Prostate gland (tissue), 2 donors: ENCODE results near the gene KRTAP12-1. TPM values are rescaled to one million over a fixed set of nuclear protein-coding genes. Genes with fewer than 3 reads are reported as not detected.

Source experiments
- DNase-seq: peaks from one replicate; pipeline ENCODE4 v3.0.0-alpha.2; 2019; ENCODE audit warnings: low spot score
- H3K27ac ChIP-seq, 2 donors: fragments of 200-600 bp; sonication (generic); 2 replicates each; pipeline ENCODE4 v1.5.1; 2017 to 2019
- H3K27me3 ChIP-seq: fragments of 200-600 bp; sonication (generic); replicated peaks from 2 replicates; pipeline ENCODE4 v1.5.1; 2019; ENCODE audit not compliant: insufficient read depth
- H3K36me3 ChIP-seq, 2 donors: fragments of 200-600 bp; sonication (generic); 1 replicate in 1 of 2; 2 replicates in 1 of 2; pipeline versions ENCODE4 v1.5.1 to v1.8.1; 2017 to 2019
- H3K4me1 ChIP-seq: fragments of 200-600 bp; sonication (generic); replicated peaks from 2 replicates; pipeline ENCODE4 v1.5.1; 2019
- H3K4me3 ChIP-seq, 2 donors: fragments of 200-600 bp; sonication (generic); 2 replicates each; pipeline ENCODE4 v1.5.1; 2017 to 2019
- H3K9me3 ChIP-seq: fragments of 200-600 bp; sonication (generic); 2 replicates; pipeline ENCODE4 v1.5.1; 2017
- POLR2A ChIP-seq: fragments of 450-650 bp; IDR thresholded peaks from one replicate; pipeline ENCODE4 v1.6.1; 2016; ENCODE audit warnings: antibody characterized with exemption, mild to moderate bottlenecking
- POLR2AphosphoS5 ChIP-seq: sonication (generic); formaldehyde crosslinking; IDR thresholded peaks from one replicate; pipeline ENCODE4 v1.6.1; 2017; ENCODE audit warnings: antibody characterized with exemption
- WGBS: methylation state at CpG from one replicate; pipeline ENCODE4 v1.1.5; 2018; 5-methylcytosine and 5-hydroxymethylcytosine counted together
- intact Hi-C: fragments of 100-400 bp; cut with DNase I; formaldehyde crosslinking; loops from one replicate; pipeline ENCODE4 v1.14.2; 2022
- total RNA-seq, 2 donors: library from RNA; depleted of rRNA; stranded (reverse); fragments of >200 nt; gene quantifications; one replicate each; pipeline ENCODE4 v1.1.0, GENCODE V29; 2016
- TF ChIP-seq, protein P1 (sequence below), 4 experiments: fragments of 200-600 bp in 2 of 4; fragments of 450-650 bp in 2 of 4; sonication (generic) in 2 of 4; IDR thresholded peaks; 1 replicate in 3 of 4; 2 replicates in 1 of 4; pipeline ENCODE4 v1.5.1; 2016 to 2019; ENCODE audit warnings: antibody characterized with exemption in 4 of 4, mild to moderate bottlenecking in 2 of 4, moderate library complexity in 2 of 4

KRTAP12-1 gene
- total RNA-seq, 2 donors from 2014 or later: not detected

DNA sequence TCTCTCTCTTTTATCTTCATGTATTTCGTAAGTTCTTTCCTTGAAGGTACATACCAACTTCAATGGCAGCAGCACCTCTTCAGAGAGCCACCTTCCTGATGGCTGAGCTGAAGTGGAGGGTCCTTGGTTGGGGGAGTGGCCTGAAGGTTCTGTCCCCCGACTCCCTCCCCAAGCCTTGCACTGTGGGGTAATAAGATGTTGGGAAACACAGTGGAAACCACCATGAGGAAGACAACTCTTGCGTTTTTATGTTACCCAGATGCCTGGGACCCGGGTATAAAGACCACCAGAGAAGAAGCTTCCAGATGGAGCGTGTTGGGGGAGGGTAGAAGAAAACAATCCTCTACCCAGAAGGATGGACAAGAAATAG is 23.4 kb downstream of the KRTAP12-1 start:
- Histone ChIP-seq H3K36me3 (no peaks in the 10 kb centered on the region), H3K27ac (no peak overlapping the region), H3K27me3 (no peaks in the 10 kb centered on the region), H3K9me3 (no peaks in the 10 kb centered on the region), H3K4me3 (no peak overlapping the region), H3K4me1 (no peaks in the 10 kb centered on the region)
- DNase-seq: no peak
- WGBS: 81% methylated on average over 5 of the region's 5 CpGs
- intact Hi-C loops: no loop called here
- TF ChIP-seq, protein P1, sequence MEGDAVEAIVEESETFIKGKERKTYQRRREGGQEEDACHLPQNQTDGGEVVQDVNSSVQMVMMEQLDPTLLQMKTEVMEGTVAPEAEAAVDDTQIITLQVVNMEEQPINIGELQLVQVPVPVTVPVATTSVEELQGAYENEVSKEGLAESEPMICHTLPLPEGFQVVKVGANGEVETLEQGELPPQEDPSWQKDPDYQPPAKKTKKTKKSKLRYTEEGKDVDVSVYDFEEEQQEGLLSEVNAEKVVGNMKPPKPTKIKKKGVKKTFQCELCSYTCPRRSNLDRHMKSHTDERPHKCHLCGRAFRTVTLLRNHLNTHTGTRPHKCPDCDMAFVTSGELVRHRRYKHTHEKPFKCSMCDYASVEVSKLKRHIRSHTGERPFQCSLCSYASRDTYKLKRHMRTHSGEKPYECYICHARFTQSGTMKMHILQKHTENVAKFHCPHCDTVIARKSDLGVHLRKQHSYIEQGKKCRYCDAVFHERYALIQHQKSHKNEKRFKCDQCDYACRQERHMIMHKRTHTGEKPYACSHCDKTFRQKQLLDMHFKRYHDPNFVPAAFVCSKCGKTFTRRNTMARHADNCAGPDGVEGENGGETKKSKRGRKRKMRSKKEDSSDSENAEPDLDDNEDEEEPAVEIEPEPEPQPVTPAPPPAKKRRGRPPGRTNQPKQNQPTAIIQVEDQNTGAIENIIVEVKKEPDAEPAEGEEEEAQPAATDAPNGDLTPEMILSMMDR (IDR thresholded peaks at IDR 0.05): no peak
- TF ChIP-seq POLR2A: no peak
- no peak for TF ChIP-seq POLR2AphosphoS5

DNA sequence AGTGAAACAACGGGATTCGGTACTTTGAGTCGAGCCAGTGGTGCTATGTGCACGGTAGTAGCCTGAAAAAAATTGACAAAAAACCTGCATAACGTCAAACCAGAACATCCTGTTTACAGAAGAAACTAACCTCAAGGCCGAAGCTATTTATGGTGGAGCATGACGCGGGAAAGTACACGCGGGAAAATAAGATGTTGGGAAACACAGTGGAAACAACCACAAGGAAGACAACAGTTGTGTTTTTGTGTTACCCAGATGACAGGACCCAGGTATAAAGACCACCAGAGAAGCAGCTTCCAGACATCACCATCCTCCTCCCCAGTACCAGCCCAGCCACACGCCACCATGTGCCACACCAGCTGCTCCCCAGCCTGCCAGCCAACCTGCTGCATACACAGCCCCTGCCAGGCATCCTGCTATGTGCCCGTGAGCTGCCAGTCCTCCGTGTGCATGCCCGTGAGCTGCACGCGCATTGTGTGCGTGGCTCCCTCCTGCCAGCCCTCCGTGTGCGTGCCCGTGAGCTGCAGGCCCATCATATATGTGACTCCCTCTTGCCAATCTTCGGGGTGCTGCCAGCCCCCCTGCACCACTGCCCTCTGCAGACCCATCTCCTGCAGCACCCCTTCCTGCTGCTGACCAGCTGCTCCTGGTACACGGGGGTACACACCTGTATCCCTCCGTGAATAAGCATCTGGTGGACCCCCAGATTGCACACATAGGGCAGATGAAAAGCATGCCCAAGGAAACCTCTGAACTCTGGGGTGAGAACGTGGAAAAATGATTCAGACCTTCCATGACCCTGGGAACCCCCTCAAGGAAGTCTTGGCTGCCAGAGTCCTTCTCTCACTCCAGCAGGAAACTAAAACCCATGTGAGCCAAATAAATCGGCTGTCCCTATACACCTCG is 24.1 kb downstream of the KRTAP12-1 start, which contains the start of gene KRTAP12-3:
KRTAP12-3 (plus strand) TSS at position 298 of the 906 bp plus-strand sequence; CDS start at position 346, 48 bp downstream.
- Histone ChIP-seq H3K36me3 (no peaks in the 10 kb centered on the region), H3K9me3 (no peaks in the 10 kb centered on the region), H3K27ac (no peak within 1 kb of the TSS), H3K4me1 (no peaks in the 10 kb centered on the region), H3K27me3 (no peaks in the 10 kb centered on the region), H3K4me3 (no peak within 1 kb of the TSS)
- no peak for DNase-seq
- 74% methylated on average over 26 of the region's 26 CpGs for WGBS
- intact Hi-C loops: no loop called here
- TF ChIP-seq, protein P1 (IDR thresholded peaks at IDR 0.05): no peak
- peak; percentile 15 for TF ChIP-seq POLR2AphosphoS5

DNA sequence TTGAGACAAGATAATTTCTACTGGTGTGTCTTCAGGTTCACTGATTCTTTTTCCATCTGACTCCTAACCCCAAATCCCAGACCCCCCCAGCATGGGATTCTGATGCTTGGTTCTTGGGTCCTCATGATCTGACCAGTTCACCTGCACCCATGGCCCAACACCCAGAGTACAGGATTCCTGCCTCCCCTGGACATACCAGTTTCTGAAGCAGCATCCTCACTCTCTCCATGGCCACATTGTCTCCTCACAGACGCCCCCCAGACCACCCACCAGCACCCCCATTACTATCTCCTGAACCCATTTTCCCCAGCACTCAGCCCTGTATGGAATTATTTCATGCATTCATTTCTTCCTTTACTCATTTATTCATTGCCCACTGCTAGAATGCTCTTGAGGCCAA is 25.1 kb downstream of the KRTAP12-1 start:
- DNase-seq: no peak
- H3K4me1 ChIP-seq: no peaks in the 10 kb centered on the region
- no peak overlapping the region for H3K4me3 ChIP-seq
- no peaks in the 10 kb centered on the region for H3K27me3 ChIP-seq
- H3K27ac ChIP-seq: no peak overlapping the region
- no peaks in the 10 kb centered on the region for H3K9me3 ChIP-seq
- no peak for TF ChIP-seq POLR2AphosphoS5
- TF ChIP-seq POLR2A: no peak
- TF ChIP-seq, protein P1 (IDR thresholded peaks at IDR 0.05): no peak
- intact Hi-C loops: no loop called here
- 23% methylated on average over 1 of the region's 1 CpG for WGBS
- H3K36me3 ChIP-seq: no peaks in the 10 kb centered on the region

DNA sequence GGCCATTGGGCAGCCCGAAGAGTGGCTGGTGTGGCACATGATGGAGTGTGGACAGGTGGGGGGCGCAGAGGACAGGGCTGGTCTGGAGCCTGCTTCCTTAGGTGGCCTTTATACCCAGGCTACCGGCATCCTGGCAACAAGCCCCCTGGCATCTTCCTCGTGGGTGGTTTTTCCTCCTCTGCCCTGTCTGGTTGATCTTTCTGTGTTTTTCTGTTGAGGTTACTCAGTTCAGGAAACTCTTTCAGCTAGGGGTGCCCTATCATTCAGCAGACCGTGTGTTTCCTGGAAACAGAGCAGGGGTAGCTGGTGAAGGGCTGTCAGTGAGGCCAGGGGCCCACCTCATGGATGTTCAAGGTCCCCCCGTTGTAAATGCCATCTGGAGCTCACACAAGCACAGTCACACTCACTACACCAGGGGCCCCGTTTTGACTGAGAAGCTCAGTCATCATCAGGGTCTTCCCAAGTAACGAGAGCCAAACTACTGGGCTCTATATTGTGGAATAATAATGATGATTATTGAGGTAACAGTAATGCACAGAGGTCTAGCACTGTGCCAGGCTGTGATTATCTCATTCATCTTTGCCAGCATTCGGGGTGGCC is 27.3 kb downstream of the KRTAP12-1 start, which contains the start of gene KRTAP12-4:
KRTAP12-4 (minus strand) TSS at position 84 of the 600 bp plus-strand sequence; CDS start at position 39, 45 bp downstream.
- no peak for TF ChIP-seq POLR2A
- no peak for TF ChIP-seq POLR2AphosphoS5
- TF ChIP-seq, protein P1 (IDR thresholded peaks at IDR 0.05): no peak
- no peak for DNase-seq
- H3K36me3 ChIP-seq: no peaks in the 10 kb centered on the region
- no peaks in the 10 kb centered on the region for H3K4me1 ChIP-seq
- H3K4me3 ChIP-seq: no peak within 1 kb of the TSS
- H3K27me3 ChIP-seq: no peaks in the 10 kb centered on the region
- no peaks in the 10 kb centered on the region for H3K9me3 ChIP-seq
- 82% methylated on average over 8 of the region's 9 CpGs for WGBS
- intact Hi-C loops: no loop called here
- H3K27ac ChIP-seq: no peak within 1 kb of the TSS
